C4-2B (cell line): ENCODE measurements around the gene RSRP1.
"Not testable (repeated sequence)": the region's sequence is repeated elsewhere in the genome, so short reads cannot be mapped to it uniquely, and the experiment has no call there.

Experiments used
- H3K27ac ChIP-seq: fragments of 450-650 bp; 2 replicates; pipeline ENCODE4 v1.5.1; 2017
- ZFX ChIP-seq: fragments of 450-650 bp; IDR thresholded peaks from 2 replicates; pipeline ENCODE4 v1.6.1; 2017
- TF ChIP-seq, protein P1 (sequence below): fragments of 450-650 bp; conservative IDR thresholded peaks from 2 replicates; pipeline ENCODE4 v1.5.1; 2017; ENCODE audit warnings: mild to moderate bottlenecking

The RSRP1 gene

DNA sequence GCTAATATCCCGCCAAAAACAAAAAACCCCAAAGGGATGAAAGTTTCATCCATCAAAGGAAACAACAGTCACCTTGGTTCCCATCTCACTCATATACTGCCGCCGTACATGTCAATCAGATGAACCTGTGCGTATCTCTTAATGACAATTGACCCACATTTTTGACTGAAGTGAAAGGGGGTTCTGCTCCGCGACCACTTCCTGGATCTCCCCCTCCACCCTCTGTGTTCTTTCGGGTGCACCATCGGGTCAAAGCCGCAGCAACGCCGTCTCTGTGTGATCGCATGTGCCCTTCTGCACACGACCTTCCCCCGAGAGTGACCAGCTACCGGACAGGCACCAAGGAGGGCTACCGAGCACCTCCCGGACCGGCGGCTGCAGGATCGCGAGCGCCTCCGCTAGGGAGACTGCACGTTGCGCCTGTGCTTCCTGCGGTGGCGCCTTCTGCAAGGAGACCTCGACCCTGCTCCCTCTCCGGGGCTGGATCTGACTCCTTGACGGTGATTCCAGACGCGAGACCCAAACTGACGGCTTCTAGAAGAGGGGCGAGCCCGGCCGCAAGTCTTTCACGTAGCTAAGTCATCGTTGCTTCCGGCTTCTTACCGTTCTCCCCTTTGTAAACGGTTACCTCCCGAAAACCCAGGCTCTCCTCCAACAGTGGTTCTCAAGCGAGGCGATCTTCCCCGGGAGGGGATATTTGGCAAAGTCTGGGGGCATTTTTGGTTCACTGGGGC lies 19.5 kb upstream of the RSRP1 start:
- not testable (repeated sequence) for H3K27ac ChIP-seq
- TF ChIP-seq, protein P1, sequence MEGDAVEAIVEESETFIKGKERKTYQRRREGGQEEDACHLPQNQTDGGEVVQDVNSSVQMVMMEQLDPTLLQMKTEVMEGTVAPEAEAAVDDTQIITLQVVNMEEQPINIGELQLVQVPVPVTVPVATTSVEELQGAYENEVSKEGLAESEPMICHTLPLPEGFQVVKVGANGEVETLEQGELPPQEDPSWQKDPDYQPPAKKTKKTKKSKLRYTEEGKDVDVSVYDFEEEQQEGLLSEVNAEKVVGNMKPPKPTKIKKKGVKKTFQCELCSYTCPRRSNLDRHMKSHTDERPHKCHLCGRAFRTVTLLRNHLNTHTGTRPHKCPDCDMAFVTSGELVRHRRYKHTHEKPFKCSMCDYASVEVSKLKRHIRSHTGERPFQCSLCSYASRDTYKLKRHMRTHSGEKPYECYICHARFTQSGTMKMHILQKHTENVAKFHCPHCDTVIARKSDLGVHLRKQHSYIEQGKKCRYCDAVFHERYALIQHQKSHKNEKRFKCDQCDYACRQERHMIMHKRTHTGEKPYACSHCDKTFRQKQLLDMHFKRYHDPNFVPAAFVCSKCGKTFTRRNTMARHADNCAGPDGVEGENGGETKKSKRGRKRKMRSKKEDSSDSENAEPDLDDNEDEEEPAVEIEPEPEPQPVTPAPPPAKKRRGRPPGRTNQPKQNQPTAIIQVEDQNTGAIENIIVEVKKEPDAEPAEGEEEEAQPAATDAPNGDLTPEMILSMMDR: peak; percentile 22

DNA sequence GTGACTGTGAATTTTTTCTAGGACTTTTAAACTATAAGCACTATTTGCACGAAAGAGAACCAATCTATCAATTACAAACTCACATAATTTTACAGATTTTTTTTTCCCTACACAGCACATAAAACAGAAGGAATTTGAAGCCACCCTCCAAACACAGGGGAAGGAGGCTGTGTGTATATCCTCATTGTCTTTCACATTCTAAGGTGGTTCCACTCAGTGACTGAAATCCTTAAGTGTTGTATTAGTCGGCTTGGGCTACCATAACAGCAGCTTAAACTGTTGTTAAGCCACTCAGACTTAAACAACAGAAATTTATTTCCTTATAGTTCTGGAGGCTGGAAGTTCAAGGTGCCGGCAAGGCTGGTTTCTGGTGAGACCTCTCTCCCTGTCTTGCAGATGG lies 13.1 kb upstream of the RSRP1 start:
- H3K27ac ChIP-seq: not testable (repeated sequence)

DNA sequence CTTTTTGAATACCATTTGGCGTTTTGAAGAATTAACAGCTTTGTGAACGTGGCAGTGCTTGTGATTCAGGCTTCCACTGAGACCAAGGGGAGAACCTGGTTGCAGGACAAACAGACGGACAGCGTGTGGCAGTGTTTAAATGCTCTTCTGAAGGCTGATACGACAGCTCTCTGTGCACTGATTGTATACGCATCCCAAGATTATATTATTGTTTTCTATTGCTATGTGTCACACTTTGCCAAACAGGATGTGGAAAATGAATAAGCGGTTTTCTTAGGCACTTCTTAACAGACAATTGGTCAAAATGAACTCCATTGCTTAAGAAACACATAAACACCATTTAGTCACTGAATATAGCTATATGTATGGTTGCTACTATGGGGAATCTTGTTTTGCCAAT lies 12.6 kb upstream of the RSRP1 start:
- TF ChIP-seq, protein P1: peak; percentile 36
- not testable (repeated sequence) for H3K27ac ChIP-seq

DNA sequence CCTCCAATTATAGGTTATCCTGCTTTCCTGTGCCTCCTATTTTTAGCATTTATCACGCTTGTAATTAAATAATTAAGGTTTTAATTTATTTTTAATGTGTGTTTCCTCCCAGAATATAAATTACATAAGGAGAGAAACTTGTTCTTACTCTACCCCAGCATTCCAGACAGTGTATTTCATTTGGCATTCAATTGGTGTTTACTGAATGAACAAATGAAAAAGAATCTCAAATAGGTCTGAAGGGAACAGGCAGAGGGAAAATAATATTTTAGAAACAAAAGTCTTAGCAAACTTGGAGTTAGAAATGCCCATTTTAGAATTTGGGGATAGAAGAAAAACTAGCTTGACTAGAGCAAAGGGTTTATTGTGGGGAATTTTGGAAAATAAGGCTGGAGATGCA lies 9.9 kb upstream of the RSRP1 start:
- no peak for TF ChIP-seq ZFX
- no peak overlapping the region for H3K27ac ChIP-seq

DNA sequence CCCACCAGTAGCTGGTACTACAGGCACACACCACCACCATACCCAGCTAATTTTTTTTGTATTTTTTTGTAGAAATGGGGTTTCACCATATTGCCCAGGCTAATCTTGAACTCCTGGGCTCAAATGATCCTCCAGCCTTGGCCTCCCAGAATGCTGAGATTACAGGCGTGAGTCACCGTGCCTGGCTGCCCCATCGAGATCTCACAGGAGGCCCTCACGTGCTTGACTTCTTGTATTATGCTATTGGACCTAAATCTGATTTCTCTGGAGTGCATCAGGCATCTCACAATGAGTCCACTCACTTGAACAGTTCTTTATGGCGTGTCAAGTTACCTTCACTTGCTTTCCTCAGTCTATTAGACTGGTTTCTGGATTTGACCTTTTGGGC lies 9.3 kb upstream of the RSRP1 start:
- TF ChIP-seq, protein P1: no peak
- no peak for TF ChIP-seq ZFX

DNA sequence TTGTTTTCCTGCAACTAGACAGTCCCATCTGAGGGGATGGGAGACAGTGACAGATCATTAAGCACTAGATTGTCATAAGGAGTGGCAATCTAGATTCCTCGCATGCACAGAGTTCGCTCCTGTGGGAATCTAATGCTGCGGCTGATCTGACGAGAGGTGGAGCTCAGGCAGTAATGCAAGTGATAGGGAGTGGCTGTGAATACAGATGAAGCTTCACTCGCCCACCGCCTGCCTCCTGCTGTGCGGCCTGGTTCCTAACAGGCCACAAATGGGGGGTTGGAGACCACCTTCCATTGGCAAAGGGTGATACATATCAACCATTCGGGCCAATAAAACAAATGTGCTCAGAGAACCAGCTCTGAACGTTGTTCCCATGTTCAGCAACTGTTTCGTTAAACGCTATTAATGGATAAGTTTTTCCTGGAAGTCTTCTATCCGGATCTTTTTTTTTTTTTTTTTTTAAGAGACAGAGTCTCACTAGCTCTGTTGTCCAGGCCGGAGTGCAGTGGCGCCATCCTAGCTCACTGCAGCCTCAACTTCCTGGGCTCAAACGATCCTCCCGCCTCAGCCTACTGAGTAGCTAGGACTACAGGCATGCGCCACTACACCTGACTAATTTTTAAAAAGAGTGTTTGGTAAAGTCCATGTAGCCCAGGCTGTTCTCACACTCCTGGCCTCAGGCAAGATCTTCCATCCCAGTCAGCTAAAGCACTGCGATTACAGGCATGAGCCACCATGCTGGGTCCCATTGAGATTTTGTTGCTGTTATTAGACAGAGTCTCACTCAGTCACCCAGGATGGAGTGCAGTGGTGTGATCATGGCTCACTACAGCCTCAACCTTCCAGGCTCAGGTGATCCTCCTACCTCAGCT lies 8.7 kb upstream of the RSRP1 start:
- H3K27ac ChIP-seq: no peak overlapping the region
- TF ChIP-seq, protein P1: no peak
- no peak for TF ChIP-seq ZFX

More for the DNA sequence above, 9.3 kb upstream of the RSRP1 start:
- H3K27ac ChIP-seq: no peak overlapping the region

DNA sequence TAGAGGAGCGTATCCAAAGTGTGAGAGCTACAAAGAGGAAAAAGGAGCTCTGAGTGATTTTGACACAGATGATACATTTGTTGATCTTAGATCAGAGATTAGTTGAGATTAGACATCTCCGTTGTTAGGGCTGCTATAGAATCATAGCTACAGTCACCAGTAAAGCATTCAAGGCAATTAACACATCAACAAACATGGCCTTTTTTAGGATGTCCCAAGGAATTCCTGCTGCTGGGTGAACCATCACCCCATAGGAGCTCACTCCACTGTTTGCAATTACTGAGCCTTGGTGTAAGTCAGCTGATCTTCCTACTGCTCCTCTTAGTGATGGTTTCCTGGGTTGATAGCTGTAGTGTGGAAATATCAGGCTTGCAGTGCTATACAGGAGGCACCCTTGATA lies 6.7 kb upstream of the RSRP1 start:
- peak overlapping the region; percentile 56 for H3K27ac ChIP-seq
- TF ChIP-seq, protein P1: no peak
- TF ChIP-seq ZFX: no peak

DNA sequence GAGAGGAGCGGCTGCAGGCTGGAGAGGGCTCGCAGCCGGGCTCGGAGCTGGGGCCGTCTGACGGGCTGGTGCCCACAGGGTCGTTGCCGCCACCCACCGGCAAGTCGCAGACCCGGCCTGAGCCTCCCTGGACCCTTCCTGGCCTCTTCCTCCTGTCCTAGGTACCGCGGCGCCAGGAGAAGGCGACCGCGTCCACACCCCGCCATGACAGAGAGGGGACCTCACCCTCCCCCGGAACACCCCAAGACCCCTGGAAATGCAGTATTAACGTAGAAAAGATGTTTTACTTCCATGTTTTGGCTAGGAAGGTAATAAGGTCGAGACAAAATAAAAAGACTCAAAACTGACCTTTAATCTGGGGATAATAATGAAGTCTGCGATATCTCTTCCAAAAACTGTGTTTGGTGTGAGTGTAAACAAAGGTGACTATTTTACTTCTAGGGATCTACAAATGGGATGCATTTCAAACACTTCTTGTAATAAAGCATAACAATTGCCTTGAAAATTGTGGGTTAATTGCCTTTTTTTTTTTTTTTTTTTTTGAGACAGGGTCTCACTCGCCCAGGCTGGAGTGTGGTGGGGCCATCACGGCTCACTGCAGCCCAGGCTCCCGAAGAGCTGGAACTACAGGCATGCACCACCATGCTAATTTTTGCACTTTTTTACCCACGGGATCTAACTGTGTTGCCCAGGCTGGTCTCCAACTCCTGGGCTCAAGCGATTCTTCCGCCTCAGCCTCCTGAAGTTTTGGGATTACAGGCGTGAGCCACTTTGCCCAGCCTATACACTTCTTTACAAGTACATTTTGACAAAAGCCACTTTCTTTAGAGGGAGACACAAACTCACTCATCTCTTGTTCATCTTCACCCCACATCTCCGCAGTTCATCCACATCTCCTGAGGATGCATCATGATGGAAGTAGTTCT lies 838 bp upstream of the RSRP1 start:
- TF ChIP-seq ZFX: no peak
- TF ChIP-seq, protein P1: no peak
- peak overlapping the region; percentile 99 for H3K27ac ChIP-seq
